ENCODE measurements around the gene PAX8. TPM values are rescaled to one million over a fixed set of nuclear protein-coding genes. Genes with fewer than 3 reads are reported as not detected.
"Not testable (repeated sequence)": the region's sequence is repeated elsewhere in the genome, so short reads cannot be mapped to it uniquely, and the experiment has no call there.

PAX8 gene
- total RNA-seq, 1 donor from 2014 or later, result 1.2 TPM

DNA sequence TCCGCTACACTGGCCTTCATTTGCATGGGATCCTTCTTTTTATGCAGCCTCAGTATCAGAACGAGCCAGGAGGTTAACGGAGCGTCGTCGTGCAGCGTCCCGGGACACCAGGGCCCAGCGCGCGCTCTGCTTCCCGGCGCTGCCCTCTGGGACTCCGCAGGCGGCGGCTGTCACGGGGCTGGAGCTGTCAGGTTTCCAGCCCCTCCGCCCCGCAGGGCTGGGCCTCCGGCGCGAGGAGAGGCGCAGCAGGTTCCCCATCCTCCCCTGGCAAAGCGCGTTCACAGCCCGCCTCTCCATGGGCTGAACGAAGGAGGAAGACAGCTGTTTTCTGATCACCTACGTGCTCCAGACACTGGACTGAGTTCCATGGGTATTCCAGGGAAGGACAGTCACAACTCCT is 12.5 kb upstream of the PAX8 start:
- TF ChIP-seq, protein P1, sequence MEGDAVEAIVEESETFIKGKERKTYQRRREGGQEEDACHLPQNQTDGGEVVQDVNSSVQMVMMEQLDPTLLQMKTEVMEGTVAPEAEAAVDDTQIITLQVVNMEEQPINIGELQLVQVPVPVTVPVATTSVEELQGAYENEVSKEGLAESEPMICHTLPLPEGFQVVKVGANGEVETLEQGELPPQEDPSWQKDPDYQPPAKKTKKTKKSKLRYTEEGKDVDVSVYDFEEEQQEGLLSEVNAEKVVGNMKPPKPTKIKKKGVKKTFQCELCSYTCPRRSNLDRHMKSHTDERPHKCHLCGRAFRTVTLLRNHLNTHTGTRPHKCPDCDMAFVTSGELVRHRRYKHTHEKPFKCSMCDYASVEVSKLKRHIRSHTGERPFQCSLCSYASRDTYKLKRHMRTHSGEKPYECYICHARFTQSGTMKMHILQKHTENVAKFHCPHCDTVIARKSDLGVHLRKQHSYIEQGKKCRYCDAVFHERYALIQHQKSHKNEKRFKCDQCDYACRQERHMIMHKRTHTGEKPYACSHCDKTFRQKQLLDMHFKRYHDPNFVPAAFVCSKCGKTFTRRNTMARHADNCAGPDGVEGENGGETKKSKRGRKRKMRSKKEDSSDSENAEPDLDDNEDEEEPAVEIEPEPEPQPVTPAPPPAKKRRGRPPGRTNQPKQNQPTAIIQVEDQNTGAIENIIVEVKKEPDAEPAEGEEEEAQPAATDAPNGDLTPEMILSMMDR (IDR thresholded peaks at IDR 0.05), result no peak

DNA sequence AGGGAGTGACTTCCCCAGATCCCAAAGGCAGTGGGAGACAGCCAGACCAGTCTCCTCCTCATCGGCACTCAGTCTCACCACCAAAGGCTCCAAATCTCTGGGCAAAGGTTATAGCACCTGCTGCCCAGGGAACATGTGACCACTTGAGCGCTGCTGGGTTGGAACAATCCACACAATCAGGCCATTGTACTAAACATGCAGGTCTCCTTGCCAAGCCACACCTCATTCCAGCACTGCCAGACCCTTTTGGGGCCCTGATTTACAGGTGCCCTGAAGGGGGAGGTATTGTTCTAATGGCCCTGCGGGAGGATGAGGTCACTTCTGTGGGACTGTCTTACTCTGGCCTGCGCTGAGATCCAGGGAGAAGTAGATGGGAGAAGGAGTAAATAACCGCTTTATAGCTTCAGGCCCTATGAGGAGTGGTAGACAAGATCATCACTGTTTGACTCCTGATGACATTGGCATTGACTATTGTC is 10.0 kb upstream of the PAX8 start:
- intact Hi-C loops (cut with DNase I); H3K4me3 ChIP-seq; H3K4me1 ChIP-seq; H3K27ac ChIP-seq; H3K36me3 ChIP-seq; H3K9me3 ChIP-seq: not testable (repeated sequence)
- DNase-seq, result peak; percentile 52
- ATAC-seq, result peak; percentile 71 to 85
- H3K27me3 ChIP-seq (ENCODE audit: low read depth), result peaks cover 10% of the 10 kb centered on the region

More for the DNA sequence above, 12.5 kb upstream of the PAX8 start:
- H3K27ac ChIP-seq, result no peak overlapping the region
- no peaks in the 10 kb centered on the region for H3K4me1 ChIP-seq
- DNase-seq (no peak), ATAC-seq (peak in 1 of 2 donors; percentile 29)
- intact Hi-C loops (cut with DNase I), result no loop called here
- H3K27me3 ChIP-seq (ENCODE audit: low read depth), result peaks cover 7% of the 10 kb centered on the region
- no peak overlapping the region for H3K4me3 ChIP-seq
- H3K9me3 ChIP-seq, result no peaks in the 10 kb centered on the region
- H3K36me3 ChIP-seq, result no peaks in the 10 kb centered on the region

DNA sequence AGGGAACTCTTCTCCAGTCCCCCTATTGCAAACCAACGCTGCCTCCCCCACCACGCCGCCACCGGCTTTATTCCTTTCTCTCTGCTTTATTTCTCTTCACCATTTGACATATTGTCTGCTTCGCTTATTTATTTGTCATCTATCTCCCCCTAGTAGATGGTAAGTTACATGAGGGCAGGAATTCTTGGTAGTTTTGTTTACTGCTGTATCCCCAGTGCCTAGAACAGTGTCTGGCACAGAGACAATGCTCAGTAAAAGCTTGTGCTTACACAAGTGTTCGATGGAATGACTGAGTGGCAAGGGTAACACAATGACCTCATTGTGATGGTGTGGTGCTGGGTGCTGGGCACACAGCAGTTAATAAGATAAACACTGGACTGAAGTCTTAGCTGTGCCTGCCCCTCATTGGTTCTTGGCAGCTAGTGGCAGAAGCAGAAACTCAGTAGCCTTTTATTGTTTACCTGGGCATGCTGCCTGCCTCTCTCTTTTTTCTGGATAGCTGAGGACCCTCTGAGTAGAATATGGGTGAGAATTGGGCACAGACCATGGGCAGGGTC is 9.5 kb upstream of the PAX8 start:
- H3K27ac ChIP-seq; H3K36me3 ChIP-seq; H3K4me3 ChIP-seq; H3K9me3 ChIP-seq; intact Hi-C loops (cut with DNase I); DNase-seq: not testable (repeated sequence)
- Histone ChIP-seq H3K4me1 (peaks cover 15% of the 10 kb centered on the region), H3K27me3 (ENCODE audit: low read depth) (peaks cover 10% of the 10 kb centered on the region)
- ATAC-seq, result peak; percentile 27 to 61

DNA sequence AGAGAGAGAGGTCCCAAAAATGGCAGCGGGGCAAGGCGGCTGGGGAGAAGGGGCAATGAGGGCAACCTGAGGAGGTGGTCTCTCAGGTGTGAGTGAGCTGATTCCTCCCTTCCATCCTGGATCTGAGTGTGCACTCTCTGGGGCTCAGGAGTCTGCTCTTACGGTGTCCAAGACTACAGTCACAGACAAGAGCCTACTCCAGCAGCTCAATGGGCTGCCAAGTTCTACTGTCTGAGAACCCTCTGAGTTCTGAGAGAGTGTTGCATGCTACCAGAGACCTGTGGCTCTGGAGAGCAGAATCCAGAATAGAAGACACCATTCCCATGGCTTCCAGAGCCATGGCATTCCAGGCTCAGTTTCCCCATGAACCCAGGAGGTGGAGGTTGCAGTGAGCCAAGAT is 7.1 kb upstream of the PAX8 start:
- Histone ChIP-seq H3K4me1 (peaks cover 25% of the 10 kb centered on the region), H3K9me3 (no peaks in the 10 kb centered on the region), H3K36me3 (no peaks in the 10 kb centered on the region), H3K4me3 (no peak overlapping the region), H3K27me3 (ENCODE audit: low read depth) (peaks cover 4% of the 10 kb centered on the region), H3K27ac (no peak overlapping the region)
- intact Hi-C loops (cut with DNase I), result no loop called here
- TF ChIP-seq, protein P1 (IDR thresholded peaks at IDR 0.05), result no peak
- ATAC-seq (no peak), DNase-seq (no peak)

DNA sequence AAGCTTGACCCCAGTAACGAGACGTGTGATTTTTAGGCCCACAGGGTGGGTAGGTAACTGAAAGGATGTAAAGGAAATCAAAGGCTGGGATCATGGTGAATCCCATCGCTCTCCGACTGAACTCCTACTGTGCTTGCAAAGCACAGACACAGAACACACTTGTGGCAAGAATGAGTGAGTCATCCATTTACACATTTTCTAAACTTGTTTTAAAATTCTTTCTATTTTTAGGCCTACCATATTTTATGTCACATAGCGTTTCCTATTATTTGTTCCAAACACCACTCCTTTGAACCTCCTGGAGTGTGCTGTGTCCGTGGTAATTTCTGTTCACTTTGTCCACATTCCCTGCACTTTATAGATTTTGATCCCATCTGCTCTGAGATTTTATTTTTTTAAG is 6.3 kb upstream of the PAX8 start:
- H3K4me3 ChIP-seq; DNase-seq; intact Hi-C loops (cut with DNase I); H3K36me3 ChIP-seq; H3K27me3 ChIP-seq (ENCODE audit: low read depth); H3K9me3 ChIP-seq: not testable (repeated sequence)
- peaks cover 25% of the 10 kb centered on the region for H3K4me1 ChIP-seq
- H3K27ac ChIP-seq, result peak overlapping the region; percentile 76
- ATAC-seq, result peak in 1 of 2 donors; percentile 28

DNA sequence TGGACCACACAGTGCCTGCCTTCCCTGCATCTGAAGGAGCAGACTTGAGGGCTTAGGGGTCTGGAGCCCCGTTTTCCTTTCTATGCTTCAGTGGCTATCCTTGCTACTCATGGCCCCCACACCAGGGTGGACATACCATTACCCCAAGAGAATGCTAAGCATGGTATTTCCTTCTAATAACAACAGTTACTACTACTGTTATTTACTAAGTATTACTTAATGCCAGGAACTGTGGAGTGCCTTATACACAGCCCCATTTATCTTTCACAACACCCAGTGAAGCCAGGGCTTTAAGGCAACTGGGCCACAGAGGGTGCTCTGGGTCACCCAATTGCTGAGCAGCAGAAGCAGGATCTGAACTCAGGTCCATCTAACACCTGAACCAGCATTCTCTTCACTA is 5.8 kb upstream of the PAX8 start:
- no peak overlapping the region for H3K4me3 ChIP-seq
- DNase-seq (no peak), ATAC-seq (no peak)
- peaks cover 4% of the 10 kb centered on the region for H3K27me3 ChIP-seq (ENCODE audit: low read depth)
- H3K9me3 ChIP-seq, result no peaks in the 10 kb centered on the region
- no peaks in the 10 kb centered on the region for H3K36me3 ChIP-seq
- peak overlapping the region; percentile 76 for H3K27ac ChIP-seq
- intact Hi-C loops (cut with DNase I), result no loop called here
- peaks cover 25% of the 10 kb centered on the region for H3K4me1 ChIP-seq
- TF ChIP-seq, protein P1 (IDR thresholded peaks at IDR 0.05), result no peak

DNA sequence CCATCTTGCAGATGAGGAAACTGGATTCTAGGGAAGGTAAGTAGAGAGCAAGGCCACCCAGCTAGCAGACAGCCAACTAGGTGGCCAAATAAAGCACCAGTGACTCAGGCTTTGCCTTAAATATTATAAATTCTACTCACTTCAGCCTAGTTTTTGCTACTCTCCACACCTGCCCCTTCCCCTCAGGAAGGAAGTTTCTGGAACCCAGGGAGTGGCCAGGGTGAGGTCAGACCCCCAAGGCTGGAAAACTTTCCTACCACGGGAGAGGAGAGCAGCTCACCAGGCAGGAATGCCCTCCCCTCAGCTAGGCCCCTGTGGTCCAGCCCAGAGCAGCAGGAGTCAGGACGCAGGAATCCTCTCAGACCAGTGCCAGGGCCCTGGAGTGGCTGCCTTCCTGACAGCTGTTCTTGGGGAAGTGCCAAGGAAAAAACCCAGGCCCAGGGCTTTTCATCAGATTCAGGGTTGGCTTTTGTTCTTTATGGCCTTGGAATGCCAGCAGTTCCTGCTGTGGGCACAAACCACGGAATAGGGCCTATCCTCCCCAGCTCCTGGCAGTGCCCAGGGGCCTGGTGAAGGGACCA is 5.1 kb upstream of the PAX8 start:
- Histone ChIP-seq H3K4me1 (peaks cover 25% of the 10 kb centered on the region), H3K36me3 (no peaks in the 10 kb centered on the region), H3K4me3 (no peak overlapping the region), H3K27me3 (ENCODE audit: low read depth) (peaks cover 8% of the 10 kb centered on the region), H3K27ac (peak overlapping the region; percentile 76), H3K9me3 (no peaks in the 10 kb centered on the region)
- DNase-seq, result peak; percentile 78
- peak; percentile 89 to 93 for ATAC-seq
- intact Hi-C loops (cut with DNase I), result no loop called here
- TF ChIP-seq, protein P1 (IDR thresholded peaks at IDR 0.05), result no peak
